GM23338 (cell line): ENCODE data around the gene ASMT.
"Not testable (repeated sequence)": the region's sequence is repeated elsewhere in the genome, so short reads cannot be mapped to it uniquely, and the experiment has no call there.

Experiments used
- CREB1 ChIP-seq: fragments of 250-450 bp; sonication (Bioruptor Pico); IDR thresholded peaks from 2 replicates; pipeline ENCODE4 v1.5.0; 2020; ENCODE audit warnings: low read depth, mild to moderate bottlenecking, moderate library complexity
- POLR2AphosphoS5 ChIP-seq: IDR thresholded peaks from 2 replicates; pipeline ENCODE4 v1.6.1; 2016; ENCODE audit warnings: antibody characterized with exemption, low read depth
- STAT1 ChIP-seq: IDR thresholded peaks from one replicate; pipeline ENCODE4 v1.6.1; 2016; ENCODE audit warnings: antibody characterized with exemption; ENCODE audit not compliant: unreplicated experiment
- TF ChIP-seq, protein P1 (sequence below), 2 experiments: fragments of 200-600 bp in 1 of 2; sonication (generic) in 1 of 2; conservative IDR thresholded peaks; 2 replicates each; pipeline versions ENCODE4 v1.5.1 to v1.6.1; 2016 to 2017; ENCODE audit warnings: antibody characterized with exemption in 2 of 2, low read depth in 2 of 2, mild to moderate bottlenecking in 2 of 2, moderate library complexity in 1 of 2

DNA sequence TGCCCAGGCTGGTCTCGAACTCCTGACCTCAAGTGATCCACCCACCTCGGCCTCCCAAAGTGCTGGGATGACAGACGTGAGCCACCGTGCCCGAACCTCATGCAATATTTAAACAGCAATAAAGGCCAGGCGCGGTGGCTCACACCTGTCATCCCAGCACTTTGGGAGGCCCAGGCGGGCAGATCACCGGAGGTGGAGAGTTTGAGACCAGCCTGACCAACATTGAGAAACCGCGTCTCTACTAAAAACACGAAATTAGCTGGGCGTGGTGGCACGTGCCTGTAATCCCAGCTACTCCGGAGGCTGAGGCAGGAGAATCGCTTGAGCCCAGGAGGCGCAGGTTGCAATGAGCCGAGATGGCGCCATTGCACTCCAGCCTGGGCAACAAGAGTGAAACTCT, 40.7 kb upstream of the ASMT start:
- TF ChIP-seq, protein P1, sequence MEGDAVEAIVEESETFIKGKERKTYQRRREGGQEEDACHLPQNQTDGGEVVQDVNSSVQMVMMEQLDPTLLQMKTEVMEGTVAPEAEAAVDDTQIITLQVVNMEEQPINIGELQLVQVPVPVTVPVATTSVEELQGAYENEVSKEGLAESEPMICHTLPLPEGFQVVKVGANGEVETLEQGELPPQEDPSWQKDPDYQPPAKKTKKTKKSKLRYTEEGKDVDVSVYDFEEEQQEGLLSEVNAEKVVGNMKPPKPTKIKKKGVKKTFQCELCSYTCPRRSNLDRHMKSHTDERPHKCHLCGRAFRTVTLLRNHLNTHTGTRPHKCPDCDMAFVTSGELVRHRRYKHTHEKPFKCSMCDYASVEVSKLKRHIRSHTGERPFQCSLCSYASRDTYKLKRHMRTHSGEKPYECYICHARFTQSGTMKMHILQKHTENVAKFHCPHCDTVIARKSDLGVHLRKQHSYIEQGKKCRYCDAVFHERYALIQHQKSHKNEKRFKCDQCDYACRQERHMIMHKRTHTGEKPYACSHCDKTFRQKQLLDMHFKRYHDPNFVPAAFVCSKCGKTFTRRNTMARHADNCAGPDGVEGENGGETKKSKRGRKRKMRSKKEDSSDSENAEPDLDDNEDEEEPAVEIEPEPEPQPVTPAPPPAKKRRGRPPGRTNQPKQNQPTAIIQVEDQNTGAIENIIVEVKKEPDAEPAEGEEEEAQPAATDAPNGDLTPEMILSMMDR (conservative IDR thresholded peaks at IDR 0.05; ENCODE audit: low read depth in 2 of 2), result not testable (repeated sequence)
- not testable (repeated sequence) for TF ChIP-seq CREB1 (CRISPR knock-in tag); POLR2AphosphoS5; STAT1
